Measurements from ENCODE around the gene DUOXA1.
"Not testable (repeated sequence)": the region's sequence is repeated elsewhere in the genome, so short reads cannot be mapped to it uniquely, and the experiment has no call there.

The DUOXA1 gene

DNA sequence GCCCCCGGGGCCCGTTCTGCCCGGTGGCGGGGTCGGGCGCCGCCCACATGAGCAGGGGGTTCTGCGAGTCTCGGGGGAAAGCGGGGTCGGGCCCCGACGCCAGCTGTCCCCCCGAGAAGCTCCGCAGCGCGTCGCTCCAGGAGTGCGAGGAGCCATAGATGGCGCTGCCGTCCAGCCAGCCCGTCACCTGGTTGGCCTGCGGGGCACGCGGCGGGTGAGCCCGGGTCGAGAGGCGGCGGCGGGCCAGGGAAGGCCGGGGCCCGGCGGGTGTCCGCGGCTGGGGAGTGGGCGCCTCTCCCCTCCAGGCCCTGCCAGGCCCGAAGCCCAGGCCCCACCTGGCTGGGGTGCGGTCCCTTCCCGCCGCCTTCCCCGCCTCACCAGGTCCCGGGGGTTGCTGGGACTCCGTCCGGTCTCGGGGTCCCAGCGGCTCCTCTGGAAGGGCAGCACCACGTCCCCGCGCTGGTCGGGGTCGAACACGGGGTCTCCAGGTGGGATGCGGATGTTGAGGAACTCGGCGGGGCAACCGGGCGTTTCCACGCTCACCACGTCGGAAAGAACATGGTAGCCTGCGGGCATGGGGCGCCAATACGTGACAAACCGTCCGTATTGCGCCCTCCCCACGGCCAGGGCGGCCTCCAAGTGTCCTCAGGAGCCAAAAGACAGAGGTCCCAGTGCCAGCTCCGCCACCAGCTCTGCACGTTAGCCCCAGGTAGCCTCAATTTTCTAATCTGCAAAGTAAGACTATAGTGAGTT, 18.1 kb downstream of the DUOXA1 start:
- DNase-seq (ENCODE audit: low read depth, low spot score) = no peak
- H3K4me3 ChIP-seq (ENCODE audit: insufficient read length, low read depth) = no peak overlapping the region
- H3K9ac ChIP-seq (ENCODE audit: insufficient read length, low read depth) = no peak overlapping the region
- peaks cover 3% of the 10 kb centered on the region for H3K4me1 ChIP-seq (ENCODE audit: insufficient read depth, insufficient read length)
- no peak for TF ChIP-seq YY1 (IDR thresholded peaks at IDR 0.05; ENCODE audit: insufficient read depth, insufficient read length)
- TF ChIP-seq SUZ12 (IDR thresholded peaks at IDR 0.05; ENCODE audit: extremely low read depth, insufficient read depth, insufficient read length) = no peak
- peaks cover 66% of the 10 kb centered on the region for H3K27me3 ChIP-seq (ENCODE audit: insufficient read depth, insufficient read length)
- H3K9me3 ChIP-seq (ENCODE audit: insufficient read depth, low read length) = no peaks in the 10 kb centered on the region
- H3K36me3 ChIP-seq (ENCODE audit: insufficient read depth, insufficient read length, low read length) = no peaks in the 10 kb centered on the region

GRCh38 chr15:45110256-45110820, 19.3 kb downstream of the DUOXA1 start:
- DNase-seq (ENCODE audit: low read depth, low spot score) = no peak
- no peak for TF ChIP-seq YY1 (IDR thresholded peaks at IDR 0.05; ENCODE audit: insufficient read depth, insufficient read length)
- Histone ChIP-seq H3K9me3 (ENCODE audit: insufficient read depth, low read length) (no peaks in the 10 kb centered on the region), H3K9ac (ENCODE audit: insufficient read length, low read depth) (no peak overlapping the region), H3K4me1 (ENCODE audit: insufficient read depth, insufficient read length) (peaks cover 3% of the 10 kb centered on the region), H3K27me3 (ENCODE audit: insufficient read depth, insufficient read length) (peaks cover 54% of the 10 kb centered on the region), H3K4me3 (ENCODE audit: insufficient read length, low read depth) (no peak overlapping the region), H3K36me3 (ENCODE audit: insufficient read depth, insufficient read length, low read length) (no peaks in the 10 kb centered on the region)

- H3K36me3 ChIP-seq (ENCODE audit: insufficient read depth, insufficient read length, low read length) = no peaks in the 10 kb centered on the region
- no peaks in the 10 kb centered on the region for H3K9me3 ChIP-seq (ENCODE audit: insufficient read depth, low read length)
- TF ChIP-seq YY1 (IDR thresholded peaks at IDR 0.05; ENCODE audit: insufficient read depth, insufficient read length) (no peak), ZNF274 (IDR thresholded peaks at IDR 0.05; ENCODE audit: low read depth, low read length) (no peak), SUZ12 (IDR thresholded peaks at IDR 0.05; ENCODE audit: extremely low read depth, insufficient read depth, insufficient read length) (no peak)
- no peaks in the 10 kb centered on the region for H3K4me1 ChIP-seq (ENCODE audit: insufficient read depth, insufficient read length)
- peaks cover 31% of the 10 kb centered on the region for H3K27me3 ChIP-seq (ENCODE audit: insufficient read depth, insufficient read length)
- no peak overlapping the region for H3K4me3 ChIP-seq (ENCODE audit: insufficient read length, low read depth)
- no peak for DNase-seq (ENCODE audit: low read depth, low spot score)
- H3K9ac ChIP-seq (ENCODE audit: insufficient read length, low read depth) = no peak overlapping the region
Observed at GRCh38 chr15:45107941-45108630, 21.6 kb downstream of the DUOXA1 start.

GRCh38 chr15:45106002-45106790, 23.5 kb downstream of the DUOXA1 start:
- Histone ChIP-seq H3K27me3 (ENCODE audit: insufficient read depth, insufficient read length) (peaks cover 12% of the 10 kb centered on the region), H3K36me3 (ENCODE audit: insufficient read depth, insufficient read length, low read length) (no peaks in the 10 kb centered on the region), H3K4me3 (ENCODE audit: insufficient read length, low read depth) (no peak overlapping the region), H3K9me3 (ENCODE audit: insufficient read depth, low read length) (no peaks in the 10 kb centered on the region), H3K9ac (ENCODE audit: insufficient read length, low read depth) (no peak overlapping the region), H3K4me1 (ENCODE audit: insufficient read depth, insufficient read length) (peaks cover 5% of the 10 kb centered on the region)
- DNase-seq (ENCODE audit: low read depth, low spot score) = no peak
- no peak for TF ChIP-seq SUZ12 (IDR thresholded peaks at IDR 0.05; ENCODE audit: extremely low read depth, insufficient read depth, insufficient read length)
- TF ChIP-seq ZNF274 (IDR thresholded peaks at IDR 0.05; ENCODE audit: low read depth, low read length) = no peak
- no peak for TF ChIP-seq YY1 (IDR thresholded peaks at IDR 0.05; ENCODE audit: insufficient read depth, insufficient read length)

GRCh38 chr15:45105586-45105985, 24.1 kb downstream of the DUOXA1 start:
- Histone ChIP-seq H3K9me3 (ENCODE audit: insufficient read depth, low read length) (no peaks in the 10 kb centered on the region), H3K9ac (ENCODE audit: insufficient read length, low read depth) (no peak overlapping the region), H3K36me3 (ENCODE audit: insufficient read depth, insufficient read length, low read length) (no peaks in the 10 kb centered on the region), H3K4me3 (ENCODE audit: insufficient read length, low read depth) (no peak overlapping the region), H3K27me3 (ENCODE audit: insufficient read depth, insufficient read length) (peaks cover 10% of the 10 kb centered on the region), H3K4me1 (ENCODE audit: insufficient read depth, insufficient read length) (peaks cover 5% of the 10 kb centered on the region)
- no peak for TF ChIP-seq ZNF274 (IDR thresholded peaks at IDR 0.05; ENCODE audit: low read depth, low read length)
- DNase-seq (ENCODE audit: low read depth, low spot score) = no peak

GRCh38 chr15:45104170-45104569, 25.5 kb downstream of the DUOXA1 start:
- DNase-seq (ENCODE audit: low read depth, low spot score); H3K27me3 ChIP-seq (ENCODE audit: insufficient read depth, insufficient read length); H3K9me3 ChIP-seq (ENCODE audit: insufficient read depth, low read length); H3K36me3 ChIP-seq (ENCODE audit: insufficient read depth, insufficient read length, low read length); H3K9ac ChIP-seq (ENCODE audit: insufficient read length, low read depth); H3K4me3 ChIP-seq (ENCODE audit: insufficient read length, low read depth): not testable (repeated sequence)
- peaks cover 12% of the 10 kb centered on the region for H3K4me1 ChIP-seq (ENCODE audit: insufficient read depth, insufficient read length)

- TF ChIP-seq ZNF274 (IDR thresholded peaks at IDR 0.05; ENCODE audit: low read depth, low read length) = no peak
- TF ChIP-seq SUZ12 (IDR thresholded peaks at IDR 0.05; ENCODE audit: extremely low read depth, insufficient read depth, insufficient read length) = no peak
- no peak for TF ChIP-seq YY1 (IDR thresholded peaks at IDR 0.05; ENCODE audit: insufficient read depth, insufficient read length)
- H3K27me3 ChIP-seq (ENCODE audit: insufficient read depth, insufficient read length) = no peaks in the 10 kb centered on the region
- no peak for DNase-seq (ENCODE audit: low read depth, low spot score)
Observed at GRCh38 chr15:45102226-45102625, 27.5 kb downstream of the DUOXA1 start.

More at GRCh38 chr15:45102226-45102625, 27.5 kb downstream of the DUOXA1 start:
- Histone ChIP-seq H3K36me3 (ENCODE audit: insufficient read depth, insufficient read length, low read length) (no peaks in the 10 kb centered on the region), H3K9ac (ENCODE audit: insufficient read length, low read depth) (no peak overlapping the region), H3K4me3 (ENCODE audit: insufficient read length, low read depth) (no peak overlapping the region), H3K4me1 (ENCODE audit: insufficient read depth, insufficient read length) (peaks cover 12% of the 10 kb centered on the region), H3K9me3 (ENCODE audit: insufficient read depth, low read length) (no peaks in the 10 kb centered on the region)
